ENCODE results near the gene APC. TPM values are rescaled to one million over a fixed set of nuclear protein-coding genes. Genes with fewer than 3 reads are reported as not detected.

Gene APC
- total and polyA plus RNA-seq, 2 of the 8 experiments (the other 6 are each of a cell fraction or from before 2014, with no cell fraction given), result 6.8 to 41.9 TPM

DNA sequence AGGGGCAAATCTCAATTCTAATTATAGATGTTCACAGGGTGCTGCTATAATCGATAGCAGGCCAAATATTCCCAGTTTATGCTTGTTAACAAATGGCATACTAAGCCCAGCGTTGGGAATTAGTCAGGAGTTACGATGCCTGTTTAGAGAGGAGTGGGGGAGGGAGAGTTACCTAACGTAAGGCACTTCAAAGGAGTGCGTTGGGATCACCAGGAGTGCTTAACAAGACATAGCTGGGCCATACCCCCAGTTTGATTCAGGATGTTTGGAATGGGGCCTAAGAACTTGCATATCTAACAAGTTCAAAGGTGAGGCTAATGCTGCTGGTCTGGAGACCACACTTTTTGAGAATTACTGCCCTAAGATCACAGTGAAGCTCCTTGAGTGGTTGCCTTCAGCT is 108.9 kb downstream of the APC start (continued):
- TF ChIP-seq, protein P1, sequence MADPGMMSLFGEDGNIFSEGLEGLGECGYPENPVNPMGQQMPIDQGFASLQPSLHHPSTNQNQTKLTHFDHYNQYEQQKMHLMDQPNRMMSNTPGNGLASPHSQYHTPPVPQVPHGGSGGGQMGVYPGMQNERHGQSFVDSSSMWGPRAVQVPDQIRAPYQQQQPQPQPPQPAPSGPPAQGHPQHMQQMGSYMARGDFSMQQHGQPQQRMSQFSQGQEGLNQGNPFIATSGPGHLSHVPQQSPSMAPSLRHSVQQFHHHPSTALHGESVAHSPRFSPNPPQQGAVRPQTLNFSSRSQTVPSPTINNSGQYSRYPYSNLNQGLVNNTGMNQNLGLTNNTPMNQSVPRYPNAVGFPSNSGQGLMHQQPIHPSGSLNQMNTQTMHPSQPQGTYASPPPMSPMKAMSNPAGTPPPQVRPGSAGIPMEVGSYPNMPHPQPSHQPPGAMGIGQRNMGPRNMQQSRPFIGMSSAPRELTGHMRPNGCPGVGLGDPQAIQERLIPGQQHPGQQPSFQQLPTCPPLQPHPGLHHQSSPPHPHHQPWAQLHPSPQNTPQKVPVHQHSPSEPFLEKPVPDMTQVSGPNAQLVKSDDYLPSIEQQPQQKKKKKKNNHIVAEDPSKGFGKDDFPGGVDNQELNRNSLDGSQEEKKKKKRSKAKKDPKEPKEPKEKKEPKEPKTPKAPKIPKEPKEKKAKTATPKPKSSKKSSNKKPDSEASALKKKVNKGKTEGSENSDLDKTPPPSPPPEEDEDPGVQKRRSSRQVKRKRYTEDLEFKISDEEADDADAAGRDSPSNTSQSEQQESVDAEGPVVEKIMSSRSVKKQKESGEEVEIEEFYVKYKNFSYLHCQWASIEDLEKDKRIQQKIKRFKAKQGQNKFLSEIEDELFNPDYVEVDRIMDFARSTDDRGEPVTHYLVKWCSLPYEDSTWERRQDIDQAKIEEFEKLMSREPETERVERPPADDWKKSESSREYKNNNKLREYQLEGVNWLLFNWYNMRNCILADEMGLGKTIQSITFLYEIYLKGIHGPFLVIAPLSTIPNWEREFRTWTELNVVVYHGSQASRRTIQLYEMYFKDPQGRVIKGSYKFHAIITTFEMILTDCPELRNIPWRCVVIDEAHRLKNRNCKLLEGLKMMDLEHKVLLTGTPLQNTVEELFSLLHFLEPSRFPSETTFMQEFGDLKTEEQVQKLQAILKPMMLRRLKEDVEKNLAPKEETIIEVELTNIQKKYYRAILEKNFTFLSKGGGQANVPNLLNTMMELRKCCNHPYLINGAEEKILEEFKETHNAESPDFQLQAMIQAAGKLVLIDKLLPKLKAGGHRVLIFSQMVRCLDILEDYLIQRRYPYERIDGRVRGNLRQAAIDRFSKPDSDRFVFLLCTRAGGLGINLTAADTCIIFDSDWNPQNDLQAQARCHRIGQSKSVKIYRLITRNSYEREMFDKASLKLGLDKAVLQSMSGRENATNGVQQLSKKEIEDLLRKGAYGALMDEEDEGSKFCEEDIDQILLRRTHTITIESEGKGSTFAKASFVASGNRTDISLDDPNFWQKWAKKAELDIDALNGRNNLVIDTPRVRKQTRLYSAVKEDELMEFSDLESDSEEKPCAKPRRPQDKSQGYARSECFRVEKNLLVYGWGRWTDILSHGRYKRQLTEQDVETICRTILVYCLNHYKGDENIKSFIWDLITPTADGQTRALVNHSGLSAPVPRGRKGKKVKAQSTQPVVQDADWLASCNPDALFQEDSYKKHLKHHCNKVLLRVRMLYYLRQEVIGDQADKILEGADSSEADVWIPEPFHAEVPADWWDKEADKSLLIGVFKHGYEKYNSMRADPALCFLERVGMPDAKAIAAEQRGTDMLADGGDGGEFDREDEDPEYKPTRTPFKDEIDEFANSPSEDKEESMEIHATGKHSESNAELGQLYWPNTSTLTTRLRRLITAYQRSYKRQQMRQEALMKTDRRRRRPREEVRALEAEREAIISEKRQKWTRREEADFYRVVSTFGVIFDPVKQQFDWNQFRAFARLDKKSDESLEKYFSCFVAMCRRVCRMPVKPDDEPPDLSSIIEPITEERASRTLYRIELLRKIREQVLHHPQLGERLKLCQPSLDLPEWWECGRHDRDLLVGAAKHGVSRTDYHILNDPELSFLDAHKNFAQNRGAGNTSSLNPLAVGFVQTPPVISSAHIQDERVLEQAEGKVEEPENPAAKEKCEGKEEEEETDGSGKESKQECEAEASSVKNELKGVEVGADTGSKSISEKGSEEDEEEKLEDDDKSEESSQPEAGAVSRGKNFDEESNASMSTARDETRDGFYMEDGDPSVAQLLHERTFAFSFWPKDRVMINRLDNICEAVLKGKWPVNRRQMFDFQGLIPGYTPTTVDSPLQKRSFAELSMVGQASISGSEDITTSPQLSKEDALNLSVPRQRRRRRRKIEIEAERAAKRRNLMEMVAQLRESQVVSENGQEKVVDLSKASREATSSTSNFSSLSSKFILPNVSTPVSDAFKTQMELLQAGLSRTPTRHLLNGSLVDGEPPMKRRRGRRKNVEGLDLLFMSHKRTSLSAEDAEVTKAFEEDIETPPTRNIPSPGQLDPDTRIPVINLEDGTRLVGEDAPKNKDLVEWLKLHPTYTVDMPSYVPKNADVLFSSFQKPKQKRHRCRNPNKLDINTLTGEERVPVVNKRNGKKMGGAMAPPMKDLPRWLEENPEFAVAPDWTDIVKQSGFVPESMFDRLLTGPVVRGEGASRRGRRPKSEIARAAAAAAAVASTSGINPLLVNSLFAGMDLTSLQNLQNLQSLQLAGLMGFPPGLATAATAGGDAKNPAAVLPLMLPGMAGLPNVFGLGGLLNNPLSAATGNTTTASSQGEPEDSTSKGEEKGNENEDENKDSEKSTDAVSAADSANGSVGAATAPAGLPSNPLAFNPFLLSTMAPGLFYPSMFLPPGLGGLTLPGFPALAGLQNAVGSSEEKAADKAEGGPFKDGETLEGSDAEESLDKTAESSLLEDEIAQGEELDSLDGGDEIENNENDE (IDR thresholded peaks at IDR 0.05; ENCODE audit: insufficient replicate concordance, low read length), result no peak
- TF ChIP-seq SP4 (IDR thresholded peaks at IDR 0.05; ENCODE audit: low read length), result no peak
- TF ChIP-seq RAD21 (IDR thresholded peaks at IDR 0.05 in 1 of 2, conservative IDR thresholded peaks at IDR 0.05 in 1 of 2; ENCODE audit: low read depth in 2 of 2, low read length in 2 of 2), result no peak
- no peak for TF ChIP-seq TAF1 (IDR thresholded peaks at IDR 0.05; ENCODE audit: low read depth, low read length)
- TF ChIP-seq CTBP2 (IDR thresholded peaks at IDR 0.05; ENCODE audit: borderline replicate concordance, insufficient read depth, insufficient read length, low read length), result no peak
